Effector memory CD8-positive, alpha-beta T cell (primary cell): ENCODE results near the gene DCAF8.
"Not testable (repeated sequence)": the region's sequence is repeated elsewhere in the genome, so short reads cannot be mapped to it uniquely, and the experiment has no call there.

Source experiments
- ATAC-seq: fragments of 150-1000 bp; cut with Tn5 transposase; replicated peaks from 2 replicates; pipeline ENCODE4 v1.10.0; 2021; ENCODE audit warnings: mild to moderate bottlenecking, moderate library complexity
- DNase-seq, 3 experiments: peaks; one replicate each; pipeline ENCODE4 v3.0.0; 2021
- H3K27ac Mint-ChIP-seq, 2 donors: one replicate each; pipeline ENCODE4 v1.8.0; 2022; ENCODE audit warnings: mild to moderate bottlenecking in 2 of 2, mixed read lengths in 2 of 2, moderate library complexity in 2 of 2
- H3K27me3 Mint-ChIP-seq, 2 donors: one replicate each; pipeline ENCODE4 v1.8.0; 2022; ENCODE audit warnings: mixed read lengths in 2 of 2
- H3K36me3 Mint-ChIP-seq: one replicate; pipeline ENCODE4 v1.8.0; 2022; ENCODE audit warnings: mild to moderate bottlenecking, moderate library complexity, mixed read lengths; ENCODE audit not compliant: insufficient read depth
- H3K4me1 Mint-ChIP-seq, 2 donors: one replicate each; pipeline ENCODE4 v1.8.0; 2022; ENCODE audit warnings: low read depth in 2 of 2, mixed read lengths in 2 of 2
- H3K4me3 Mint-ChIP-seq, 2 donors: one replicate each; pipeline ENCODE4 v1.8.0; 2022; ENCODE audit warnings: mild to moderate bottlenecking in 2 of 2, mixed read lengths in 2 of 2, moderate library complexity in 2 of 2
- H3K9me3 Mint-ChIP-seq, 2 donors: one replicate each; pipeline ENCODE4 v1.8.0; 2022; ENCODE audit warnings: mixed read lengths in 2 of 2
- total RNA-seq, 9 experiments: gene quantifications; one replicate each; lab custom pipeline; 2026; lab: John Stamatoyannopoulos, UW

The DCAF8 gene
- 42.0 to 126 (median 87.4) reads per million in 9 experiments for total RNA-seq

- Mint-ChIP-seq H3K4me1 (peaks cover 19 to 37% of the 10 kb centered on the region in 2 donors), H3K27me3 (no peaks in the 10 kb centered on the region), H3K36me3 (peaks cover 34% of the 10 kb centered on the region), H3K9me3 (no peaks in the 10 kb centered on the region), H3K27ac (peak within 1 kb of the TSS; percentile 99 to 100), H3K4me3 (peak within 1 kb of the TSS; percentile 99 to 100)
- ATAC-seq (peak; percentile 82), DNase-seq (peak; percentile 98)
Measured at GRCh38 chr1:160261893-160262794, at the start of gene DCAF8. TSS of gene DCAF8 (minus strand) at chr1:160262549. CDS start at chr1:160244008, 18,541 bp downstream.

- H3K4me3 Mint-ChIP-seq = no peak overlapping the region
- no peaks in the 10 kb centered on the region for H3K9me3 Mint-ChIP-seq
- no peak for DNase-seq
- H3K27ac Mint-ChIP-seq = peak overlapping the region; percentile 30 to 56
- no peak for ATAC-seq
- H3K27me3 Mint-ChIP-seq = no peaks in the 10 kb centered on the region
- no peaks in the 10 kb centered on the region for H3K4me1 Mint-ChIP-seq
- H3K36me3 Mint-ChIP-seq = peaks cover 88% of the 10 kb centered on the region
Measured at GRCh38 chr1:160309571-160309970, 47.2 kb upstream of the DCAF8 start.

GRCh38 chr1:160309185-160309557, 46.8 kb upstream of the DCAF8 start:
- H3K36me3 Mint-ChIP-seq = peaks cover 88% of the 10 kb centered on the region

GRCh38 chr1:160308451-160309184, 46.3 kb upstream of the DCAF8 start:
- ATAC-seq = no peak
- H3K9me3 Mint-ChIP-seq = no peaks in the 10 kb centered on the region
- no peak overlapping the region for H3K4me3 Mint-ChIP-seq

More at GRCh38 chr1:160309185-160309557, 46.8 kb upstream of the DCAF8 start:
- Mint-ChIP-seq H3K27me3 (no peaks in the 10 kb centered on the region), H3K27ac (peak overlapping the region; percentile 30 to 56), H3K9me3 (no peaks in the 10 kb centered on the region), H3K4me3 (no peak overlapping the region), H3K4me1 (no peaks in the 10 kb centered on the region)
- no peak for DNase-seq
- no peak for ATAC-seq

GRCh38 chr1:160307118-160307791, 44.9 kb upstream of the DCAF8 start:
- Mint-ChIP-seq H3K36me3 (peaks cover 82% of the 10 kb centered on the region), H3K4me1 (no peaks in the 10 kb centered on the region), H3K9me3 (no peaks in the 10 kb centered on the region), H3K27me3 (no peaks in the 10 kb centered on the region), H3K4me3 (no peak overlapping the region), H3K27ac (peak overlapping the region in 1 of 2 donors; percentile 29)
- DNase-seq (no peak), ATAC-seq (no peak)

More at GRCh38 chr1:160308451-160309184, 46.3 kb upstream of the DCAF8 start:
- DNase-seq = no peak
- Mint-ChIP-seq H3K27me3 (no peaks in the 10 kb centered on the region), H3K27ac (peak overlapping the region in 1 of 2 donors; percentile 30), H3K4me1 (no peaks in the 10 kb centered on the region), H3K36me3 (peaks cover 88% of the 10 kb centered on the region)

- Mint-ChIP-seq H3K9me3 (no peaks in the 10 kb centered on the region), H3K4me1 (peaks cover 0 to 2% of the 10 kb centered on the region in 2 donors), H3K36me3 (peaks cover 82% of the 10 kb centered on the region), H3K4me3 (no peak overlapping the region), H3K27me3 (no peaks in the 10 kb centered on the region), H3K27ac (peak overlapping the region in 1 of 2 donors; percentile 86)
- DNase-seq = no peak
- ATAC-seq = no peak
Measured at GRCh38 chr1:160300173-160300572, 37.8 kb upstream of the DCAF8 start.

GRCh38 chr1:160296036-160296435, 33.7 kb upstream of the DCAF8 start:
- Mint-ChIP-seq H3K36me3 (peaks cover 94% of the 10 kb centered on the region), H3K4me3 (no peak overlapping the region), H3K27ac (no peak overlapping the region), H3K27me3 (no peaks in the 10 kb centered on the region), H3K9me3 (no peaks in the 10 kb centered on the region), H3K4me1 (peaks cover 4 to 6% of the 10 kb centered on the region in 2 donors)
- ATAC-seq = no peak
- no peak for DNase-seq

GRCh38 chr1:160293020-160293968, 30.9 kb upstream of the DCAF8 start:
- Mint-ChIP-seq H3K4me1 (peaks cover 4% of the 10 kb centered on the region in 2 donors), H3K4me3 (no peak overlapping the region), H3K36me3 (peaks cover 93% of the 10 kb centered on the region), H3K27me3 (no peaks in the 10 kb centered on the region), H3K27ac (peak overlapping the region in 1 of 2 donors; percentile 15), H3K9me3 (no peaks in the 10 kb centered on the region)
- DNase-seq (no peak), ATAC-seq (no peak)

- DNase-seq (peak; percentile 58 to 70 (median 64)), ATAC-seq (peak; percentile 98)
- Mint-ChIP-seq H3K27me3 (no peaks in the 10 kb centered on the region), H3K4me3 (no peak overlapping the region), H3K4me1 (peaks cover 4% of the 10 kb centered on the region in 2 donors), H3K27ac (peak overlapping the region in 1 of 2 donors; percentile 17), H3K36me3 (peaks cover 83% of the 10 kb centered on the region), H3K9me3 (no peaks in the 10 kb centered on the region)
Measured at GRCh38 chr1:160291248-160292220, 29.2 kb upstream of the DCAF8 start.

GRCh38 chr1:160287769-160288168, 25.4 kb upstream of the DCAF8 start:
- H3K27me3 Mint-ChIP-seq, ATAC-seq, H3K4me3 Mint-ChIP-seq, DNase-seq, H3K9me3 Mint-ChIP-seq: not testable (repeated sequence)
- H3K27ac Mint-ChIP-seq = peak overlapping the region in 1 of 2 donors; percentile 13
- H3K36me3 Mint-ChIP-seq = peaks cover 54% of the 10 kb centered on the region
- peaks cover 24 to 27% of the 10 kb centered on the region in 2 donors for H3K4me1 Mint-ChIP-seq

GRCh38 chr1:160285506-160285905, 23.2 kb upstream of the DCAF8 start:
- H3K27me3 Mint-ChIP-seq = no peaks in the 10 kb centered on the region
- ATAC-seq = no peak
- peaks cover 53% of the 10 kb centered on the region for H3K36me3 Mint-ChIP-seq
- DNase-seq = no peak
- H3K4me1 Mint-ChIP-seq = peaks cover 22 to 26% of the 10 kb centered on the region in 2 donors
- peak overlapping the region; percentile 93 to 98 for H3K27ac Mint-ChIP-seq
- H3K4me3 Mint-ChIP-seq = peak overlapping the region; percentile 99 to 100
- no peaks in the 10 kb centered on the region for H3K9me3 Mint-ChIP-seq
